ENCODE measurements around the gene MAD1L1.
A peak's percentile ranks its signal among the peaks of the same experiment; 100 is the strongest.

MAD1L1 gene

DNA sequence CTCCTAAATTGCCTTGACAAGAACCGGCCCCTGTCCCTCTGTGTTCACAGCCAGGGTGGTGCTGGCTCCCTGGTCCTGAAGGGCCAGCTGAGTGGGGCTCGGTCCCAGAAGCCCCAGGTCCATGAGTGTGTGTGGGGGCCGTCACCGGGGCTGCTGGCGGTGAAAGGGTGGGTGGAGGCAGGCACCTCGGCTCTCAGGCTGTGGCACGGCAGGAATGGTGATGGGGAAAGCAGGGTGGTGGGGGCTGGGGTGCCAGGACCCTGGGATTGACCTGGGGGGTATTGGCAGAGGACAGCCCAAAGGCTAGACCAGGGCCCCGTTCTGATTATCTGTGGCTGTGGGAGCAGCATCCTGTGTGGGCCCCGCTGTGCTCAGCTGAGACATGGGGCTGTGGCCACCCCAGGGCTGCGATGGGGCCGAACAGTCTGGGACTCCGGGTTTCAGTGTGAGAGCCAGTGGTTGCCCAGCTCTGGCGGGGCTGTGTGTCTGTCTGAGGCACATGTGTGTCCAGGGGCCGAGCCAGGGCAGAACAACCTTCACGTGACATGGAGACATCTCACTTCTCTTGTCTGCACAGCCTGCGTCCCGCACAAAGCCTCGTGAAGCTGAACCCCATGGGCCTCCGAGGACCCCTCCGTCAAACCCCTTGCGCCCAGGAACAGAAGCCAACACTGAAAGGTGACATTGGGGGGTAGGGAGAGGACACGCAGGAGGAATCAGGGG, 418.5 kb downstream of the MAD1L1 start:
- no peak overlapping the region for H3K27ac ChIP-seq (ENCODE audit: low read depth, low read length)
- H3K9ac ChIP-seq (ENCODE audit: low read length): no peak overlapping the region
- H3K36me3 ChIP-seq (ENCODE audit: insufficient read depth, low read length): no peaks in the 10 kb centered on the region
- H3K4me3 ChIP-seq (ENCODE audit: low read depth in 1 of 2, low read length in 2 of 2): no peak overlapping the region
- H3K27me3 ChIP-seq (ENCODE audit: control insufficient read depth in 1 of 2, insufficient read depth in 2 of 2, low read length in 2 of 2): no peaks in the 10 kb centered on the region
- H3K4me1 ChIP-seq (ENCODE audit: insufficient read depth, low read length): peaks cover 15% of the 10 kb centered on the region
- no peaks in the 10 kb centered on the region for H3K9me3 ChIP-seq (ENCODE audit: low read length)

DNA sequence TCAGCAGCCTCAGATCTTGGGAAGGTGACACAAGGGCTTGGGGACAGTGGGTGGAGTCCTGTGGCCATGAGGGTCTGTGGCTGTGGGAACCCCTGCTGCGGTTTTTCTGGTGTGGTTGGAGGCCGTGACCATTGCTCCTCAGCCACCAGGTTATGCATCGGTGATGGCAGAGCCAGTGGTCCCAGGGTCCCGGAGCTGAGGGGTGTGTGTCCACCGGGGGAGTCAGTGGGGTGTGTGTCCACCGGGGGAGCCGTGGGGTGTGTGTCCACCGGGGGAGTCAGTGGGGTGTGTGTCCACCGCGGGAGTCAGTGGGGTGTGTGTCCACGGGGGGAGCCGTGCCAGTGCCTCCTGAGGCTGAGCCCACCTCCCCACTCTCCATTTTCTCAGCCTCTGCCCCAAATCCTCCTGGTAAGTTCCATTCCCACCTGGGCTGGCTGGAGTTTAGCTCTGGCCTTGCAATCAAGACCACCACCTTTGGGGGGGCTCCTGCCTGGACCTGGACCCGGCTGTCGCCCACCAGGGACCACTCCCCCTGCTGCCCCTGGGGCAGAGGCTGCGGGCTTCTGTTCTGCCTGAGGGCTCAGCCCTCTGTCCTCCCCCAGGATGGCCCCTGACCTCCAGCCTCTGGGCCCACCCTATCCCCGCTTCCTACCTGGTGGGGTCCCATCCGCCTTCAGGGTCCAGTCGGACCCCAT, 419.2 kb downstream of the MAD1L1 start:
- Histone ChIP-seq H3K4me3 (ENCODE audit: low read depth in 1 of 2, low read length in 2 of 2) (no peak overlapping the region), H3K9me3 (ENCODE audit: low read length) (no peaks in the 10 kb centered on the region), H3K36me3 (ENCODE audit: insufficient read depth, low read length) (no peaks in the 10 kb centered on the region), H3K9ac (ENCODE audit: low read length) (no peak overlapping the region), H3K27ac (ENCODE audit: low read depth, low read length) (no peak overlapping the region), H3K27me3 (ENCODE audit: control insufficient read depth in 1 of 2, insufficient read depth in 2 of 2, low read length in 2 of 2) (no peaks in the 10 kb centered on the region), H3K4me1 (ENCODE audit: insufficient read depth, low read length) (peaks cover 15% of the 10 kb centered on the region)

DNA sequence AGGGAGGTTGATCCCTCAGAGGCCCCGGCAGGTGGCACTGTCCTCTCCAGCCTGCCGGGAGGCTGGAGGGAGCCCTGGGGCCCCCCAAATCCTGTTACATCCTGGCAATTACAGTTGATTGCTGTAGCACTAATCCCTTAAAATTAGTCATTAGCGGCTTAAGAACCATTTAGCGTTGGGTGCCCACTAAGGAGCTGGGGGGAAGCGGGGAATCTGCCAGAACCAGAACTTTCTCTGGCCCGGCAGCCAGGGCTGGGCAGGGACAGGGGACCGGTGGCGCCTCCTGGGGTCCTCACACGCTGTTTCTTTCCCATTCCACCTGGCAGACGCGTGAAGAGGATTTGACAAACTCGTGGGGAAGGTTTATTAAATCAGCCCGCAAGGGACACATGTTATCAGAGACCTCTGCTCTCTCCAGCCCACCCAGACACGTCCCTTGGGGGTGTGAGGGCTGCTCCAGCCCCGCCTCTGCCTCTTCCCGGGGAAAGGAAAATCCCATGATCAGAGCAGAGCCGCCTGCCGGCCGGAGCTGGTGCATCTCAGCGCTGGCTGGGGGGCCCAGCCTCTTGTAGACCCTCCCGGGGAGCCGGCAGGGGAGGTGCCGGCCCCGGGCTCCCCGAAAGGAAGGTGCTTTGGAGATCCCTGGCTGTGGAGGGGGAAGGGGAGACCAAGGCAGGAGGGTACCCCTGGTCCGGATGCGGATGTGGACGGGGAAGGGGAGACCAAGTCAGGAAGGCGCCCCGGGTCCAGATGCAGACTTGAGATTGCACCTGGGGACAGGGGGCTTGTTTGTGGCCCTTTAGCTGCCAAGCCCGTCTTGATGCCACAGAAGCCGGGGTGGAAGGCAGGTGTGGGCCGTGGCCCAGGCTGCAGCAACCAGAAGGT, 420.0 kb downstream of the MAD1L1 start:
- Histone ChIP-seq H3K36me3 (ENCODE audit: insufficient read depth, low read length) (no peaks in the 10 kb centered on the region), H3K9ac (ENCODE audit: low read length) (no peak overlapping the region), H3K27me3 (ENCODE audit: control insufficient read depth in 1 of 2, insufficient read depth in 2 of 2, low read length in 2 of 2) (no peaks in the 10 kb centered on the region), H3K27ac (ENCODE audit: low read depth, low read length) (no peak overlapping the region), H3K4me3 (ENCODE audit: low read depth in 1 of 2, low read length in 2 of 2) (no peak overlapping the region), H3K4me1 (ENCODE audit: insufficient read depth, low read length) (peaks cover 15% of the 10 kb centered on the region), H3K9me3 (ENCODE audit: low read length) (no peaks in the 10 kb centered on the region)

DNA sequence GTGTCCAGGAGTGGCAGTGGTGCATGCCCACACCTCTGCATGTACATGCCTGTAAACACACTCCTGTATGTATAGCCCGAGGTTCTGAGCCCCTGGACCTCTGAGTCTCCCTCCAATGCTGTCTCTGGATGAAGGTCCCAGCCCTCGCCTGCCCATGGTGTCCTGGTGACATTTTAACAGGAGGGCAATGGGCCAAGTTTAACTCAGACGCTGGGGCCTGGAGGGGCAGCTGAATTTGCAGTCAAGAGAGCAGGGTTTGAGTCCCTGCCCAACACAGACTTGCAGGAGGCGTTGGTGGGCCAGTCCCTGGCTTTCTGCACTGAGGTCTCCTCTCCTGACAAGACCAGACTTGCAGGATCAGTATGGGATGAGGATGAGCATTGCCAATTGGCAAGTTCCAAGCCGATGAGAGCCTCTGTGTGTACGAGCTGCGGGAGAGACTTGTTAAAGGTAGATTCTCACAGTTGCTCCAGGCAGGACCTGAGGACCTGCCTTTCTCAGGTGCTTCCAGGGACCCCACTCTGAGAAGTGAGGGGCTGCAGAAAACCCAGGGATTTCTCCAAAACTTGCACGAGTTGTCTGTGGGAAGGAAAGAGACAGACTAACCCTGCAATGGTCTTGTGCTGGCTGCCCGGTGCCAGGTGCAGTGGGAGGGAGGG, 420.8 kb downstream of the MAD1L1 start:
- Histone ChIP-seq H3K27me3 (ENCODE audit: control insufficient read depth in 1 of 2, insufficient read depth in 2 of 2, low read length in 2 of 2) (no peaks in the 10 kb centered on the region), H3K9me3 (ENCODE audit: low read length) (no peaks in the 10 kb centered on the region), H3K36me3 (ENCODE audit: insufficient read depth, low read length) (no peaks in the 10 kb centered on the region), H3K4me3 (ENCODE audit: low read depth in 1 of 2, low read length in 2 of 2) (no peak overlapping the region), H3K27ac (ENCODE audit: low read depth, low read length) (no peak overlapping the region), H3K4me1 (ENCODE audit: insufficient read depth, low read length) (peaks cover 15% of the 10 kb centered on the region), H3K9ac (ENCODE audit: low read length) (no peak overlapping the region)

DNA sequence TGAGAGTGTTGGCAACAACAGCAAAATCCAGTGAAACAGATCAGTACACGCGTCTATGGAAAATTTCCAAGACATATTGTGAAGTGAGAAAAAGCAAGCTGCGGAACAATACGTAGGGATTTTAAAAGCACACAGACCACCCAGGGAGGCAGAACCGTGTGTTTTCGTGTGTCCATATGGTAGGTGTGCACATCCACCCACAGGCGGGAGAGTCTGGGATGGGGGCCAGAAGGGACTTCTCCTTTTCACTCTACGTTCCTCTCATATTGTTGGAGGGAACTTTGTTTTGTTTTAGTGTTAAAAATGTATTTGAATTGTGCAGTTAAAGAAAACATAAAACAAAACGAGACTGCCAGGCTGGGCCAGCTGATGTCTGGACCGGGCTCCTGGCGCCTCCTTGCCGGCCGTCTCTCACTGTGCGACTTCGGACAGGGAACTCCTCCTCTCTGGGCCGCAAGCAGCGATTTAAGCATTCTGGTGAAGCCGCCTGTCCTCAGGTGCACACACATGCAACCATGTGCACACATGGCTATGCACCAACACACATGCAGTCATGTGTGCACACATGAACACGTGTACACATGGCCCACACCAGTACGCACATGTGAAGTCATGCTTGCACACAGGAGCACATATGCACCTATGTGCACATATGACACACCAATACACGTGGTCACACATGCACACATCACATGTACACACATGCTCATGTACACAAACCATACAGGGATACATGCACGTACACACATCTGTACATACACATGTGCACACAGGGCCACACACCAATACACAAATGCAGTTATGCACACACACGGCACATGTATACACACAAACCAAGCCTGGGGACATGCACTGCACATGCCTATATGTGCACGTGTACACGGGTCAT, 421.5 kb downstream of the MAD1L1 start:
- Histone ChIP-seq H3K36me3 (ENCODE audit: insufficient read depth, low read length) (no peaks in the 10 kb centered on the region), H3K4me1 (ENCODE audit: insufficient read depth, low read length) (peaks cover 15% of the 10 kb centered on the region), H3K27me3 (ENCODE audit: control insufficient read depth in 1 of 2, insufficient read depth in 2 of 2, low read length in 2 of 2) (no peaks in the 10 kb centered on the region), H3K9me3 (ENCODE audit: low read length) (no peaks in the 10 kb centered on the region), H3K4me3 (ENCODE audit: low read depth in 1 of 2, low read length in 2 of 2) (peak overlapping the region in 1 of 2 donors; percentile 8), H3K27ac (ENCODE audit: low read depth, low read length) (no peak overlapping the region), H3K9ac (ENCODE audit: low read length) (no peak overlapping the region)

DNA sequence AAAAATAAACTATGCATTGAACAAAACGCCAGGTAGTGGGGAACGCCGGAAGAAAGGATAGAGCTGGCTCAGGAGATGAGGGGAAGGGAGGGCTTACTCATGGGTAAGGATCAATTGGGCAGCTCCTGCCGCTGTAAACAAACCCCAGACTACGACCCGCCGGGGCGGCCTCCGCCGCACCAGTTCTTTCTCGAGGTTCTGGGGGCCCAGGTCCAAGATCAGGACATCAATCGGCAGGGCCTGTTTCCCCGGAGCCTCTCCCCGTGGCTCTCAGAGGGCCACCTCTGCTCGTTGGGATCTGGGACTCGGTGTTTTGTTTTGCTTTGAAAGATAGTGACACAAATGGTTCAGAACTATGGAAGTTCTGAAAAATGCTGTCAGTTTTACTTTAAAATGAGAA, 422.2 kb downstream of the MAD1L1 start:
- Histone ChIP-seq H3K27ac (ENCODE audit: low read depth, low read length) (no peak overlapping the region), H3K4me3 (ENCODE audit: low read depth in 1 of 2, low read length in 2 of 2) (peak overlapping the region in 1 of 2 donors; percentile 8)

DNA sequence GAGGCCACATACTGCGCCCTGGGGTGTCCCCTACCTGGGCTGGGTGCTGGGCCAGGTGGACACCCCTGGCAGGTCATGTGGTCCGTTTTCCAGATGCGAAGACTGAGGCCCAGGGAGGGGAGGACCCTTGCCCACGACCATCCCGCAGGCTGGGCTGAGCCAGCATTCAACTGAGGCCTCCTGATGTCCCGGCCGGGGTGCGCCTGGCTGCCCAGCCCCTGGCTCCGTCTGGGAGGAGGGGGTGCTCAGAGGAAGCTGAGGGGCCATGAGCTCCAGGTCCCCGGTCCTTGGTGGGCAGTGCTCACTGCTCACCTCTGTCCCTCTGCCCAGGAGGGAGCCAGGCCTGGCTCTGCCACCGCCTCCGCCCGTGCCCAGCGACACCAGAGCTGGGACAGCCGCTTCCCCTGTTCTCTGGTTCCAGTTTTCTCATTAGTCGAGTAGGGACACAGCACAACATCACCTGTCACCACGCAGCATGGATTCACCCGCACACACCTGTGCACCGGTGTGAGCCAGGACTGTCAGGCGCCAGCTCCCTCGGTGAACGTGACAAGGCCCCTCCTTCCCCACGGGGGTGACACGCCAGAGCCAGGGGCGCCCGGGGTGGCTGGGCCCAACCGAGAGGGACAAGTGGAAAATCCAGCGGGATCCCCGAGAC, 423.0 kb downstream of the MAD1L1 start:
- no peaks in the 10 kb centered on the region for H3K27me3 ChIP-seq (ENCODE audit: control insufficient read depth in 1 of 2, insufficient read depth in 2 of 2, low read length in 2 of 2)
- H3K4me1 ChIP-seq (ENCODE audit: insufficient read depth, low read length): peaks cover 15% of the 10 kb centered on the region
- H3K4me3 ChIP-seq (ENCODE audit: low read depth in 1 of 2, low read length in 2 of 2): no peak overlapping the region
- H3K27ac ChIP-seq (ENCODE audit: low read depth, low read length): no peak overlapping the region
- H3K36me3 ChIP-seq (ENCODE audit: insufficient read depth, low read length): no peaks in the 10 kb centered on the region
- no peaks in the 10 kb centered on the region for H3K9me3 ChIP-seq (ENCODE audit: low read length)
- H3K9ac ChIP-seq (ENCODE audit: low read length): no peak overlapping the region

More for the DNA sequence above, 422.2 kb downstream of the MAD1L1 start:
- no peaks in the 10 kb centered on the region for H3K9me3 ChIP-seq (ENCODE audit: low read length)
- H3K36me3 ChIP-seq (ENCODE audit: insufficient read depth, low read length): no peaks in the 10 kb centered on the region
- H3K27me3 ChIP-seq (ENCODE audit: control insufficient read depth in 1 of 2, insufficient read depth in 2 of 2, low read length in 2 of 2): no peaks in the 10 kb centered on the region
- H3K4me1 ChIP-seq (ENCODE audit: insufficient read depth, low read length): peaks cover 15% of the 10 kb centered on the region
- H3K9ac ChIP-seq (ENCODE audit: low read length): no peak overlapping the region

DNA sequence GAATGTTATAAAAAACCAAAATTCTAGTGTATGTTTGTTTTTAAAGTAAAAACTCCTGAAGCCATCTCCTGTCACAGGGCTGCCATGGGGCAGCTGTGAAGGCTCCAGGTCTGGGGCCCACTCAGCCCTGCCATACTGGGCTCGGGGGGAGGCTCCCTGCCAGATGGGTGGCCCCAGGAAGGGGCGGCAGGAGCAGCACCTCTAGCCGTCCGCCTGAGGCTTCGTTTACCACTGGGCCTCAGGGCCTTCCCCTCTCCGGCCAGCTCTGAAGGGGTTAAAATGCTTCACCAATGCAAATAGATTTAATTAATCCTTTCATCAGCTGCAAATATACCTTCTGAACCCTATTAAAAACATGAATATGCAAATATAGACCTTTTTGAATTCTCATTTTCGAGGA, 423.7 kb downstream of the MAD1L1 start:
- no peaks in the 10 kb centered on the region for H3K36me3 ChIP-seq (ENCODE audit: insufficient read depth, low read length)
- no peak overlapping the region for H3K4me3 ChIP-seq (ENCODE audit: low read depth in 1 of 2, low read length in 2 of 2)
- H3K27ac ChIP-seq (ENCODE audit: low read depth, low read length): no peak overlapping the region
- H3K9me3 ChIP-seq (ENCODE audit: low read length): no peaks in the 10 kb centered on the region
- no peaks in the 10 kb centered on the region for H3K27me3 ChIP-seq (ENCODE audit: control insufficient read depth in 1 of 2, insufficient read depth in 2 of 2, low read length in 2 of 2)
- peaks cover 15% of the 10 kb centered on the region for H3K4me1 ChIP-seq (ENCODE audit: insufficient read depth, low read length)
- no peak overlapping the region for H3K9ac ChIP-seq (ENCODE audit: low read length)

DNA sequence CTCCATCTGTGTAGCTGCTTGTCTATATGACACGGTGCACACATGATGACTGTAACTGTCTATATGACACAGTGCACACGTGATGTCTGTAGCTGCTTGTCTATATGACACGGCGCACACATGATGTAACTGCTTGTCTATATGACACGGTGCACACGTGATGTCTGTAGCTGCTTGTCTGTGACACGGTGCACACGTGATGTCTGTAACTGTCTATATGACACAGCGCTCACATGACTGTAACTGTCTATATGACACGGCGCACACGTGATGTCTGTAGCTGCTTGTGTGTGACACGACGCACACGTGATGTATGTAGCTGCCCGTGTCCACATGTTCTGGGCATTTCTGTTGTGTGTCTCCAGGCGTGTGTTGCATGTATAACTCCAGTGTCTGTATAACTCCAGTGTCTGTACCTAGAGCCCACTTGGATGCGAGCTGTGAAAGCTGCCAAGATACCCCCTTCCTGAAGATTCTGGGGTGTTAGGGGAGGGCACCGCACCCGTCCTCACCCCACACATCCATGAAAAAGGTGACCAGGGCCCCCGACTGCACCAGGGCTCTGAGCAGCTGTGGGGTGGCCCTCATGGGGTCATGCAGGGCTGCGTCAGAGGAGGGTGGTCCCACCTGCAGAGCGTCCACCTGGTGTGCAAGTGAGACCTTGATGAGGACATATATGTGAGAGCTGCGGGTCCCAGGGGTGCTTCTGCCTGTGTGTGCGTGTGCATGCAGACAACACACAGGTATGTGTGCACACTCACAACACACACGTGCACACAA, 424.7 kb downstream of the MAD1L1 start:
- Histone ChIP-seq H3K4me3 (ENCODE audit: low read depth in 1 of 2, low read length in 2 of 2) (no peak overlapping the region), H3K27ac (ENCODE audit: low read depth, low read length) (no peak overlapping the region)

More for the DNA sequence above, 424.7 kb downstream of the MAD1L1 start:
- Histone ChIP-seq H3K9ac (ENCODE audit: low read length) (no peak overlapping the region), H3K9me3 (ENCODE audit: low read length) (no peaks in the 10 kb centered on the region), H3K4me1 (ENCODE audit: insufficient read depth, low read length) (peaks cover 15% of the 10 kb centered on the region), H3K36me3 (ENCODE audit: insufficient read depth, low read length) (no peaks in the 10 kb centered on the region), H3K27me3 (ENCODE audit: control insufficient read depth in 1 of 2, insufficient read depth in 2 of 2, low read length in 2 of 2) (no peaks in the 10 kb centered on the region)
